Measurements from ENCODE around the gene CADM4. TPM values are rescaled to one million over a fixed set of nuclear protein-coding genes. Genes with fewer than 3 reads are reported as not detected.
A peak's percentile ranks its signal among the peaks of the same experiment; 100 is the strongest.
"Not testable (repeated sequence)": the region's sequence is repeated elsewhere in the genome, so short reads cannot be mapped to it uniquely, and the experiment has no call there.

Gene CADM4
- total RNA-seq, 1 donor from 2014 or later = 6.9 TPM

DNA sequence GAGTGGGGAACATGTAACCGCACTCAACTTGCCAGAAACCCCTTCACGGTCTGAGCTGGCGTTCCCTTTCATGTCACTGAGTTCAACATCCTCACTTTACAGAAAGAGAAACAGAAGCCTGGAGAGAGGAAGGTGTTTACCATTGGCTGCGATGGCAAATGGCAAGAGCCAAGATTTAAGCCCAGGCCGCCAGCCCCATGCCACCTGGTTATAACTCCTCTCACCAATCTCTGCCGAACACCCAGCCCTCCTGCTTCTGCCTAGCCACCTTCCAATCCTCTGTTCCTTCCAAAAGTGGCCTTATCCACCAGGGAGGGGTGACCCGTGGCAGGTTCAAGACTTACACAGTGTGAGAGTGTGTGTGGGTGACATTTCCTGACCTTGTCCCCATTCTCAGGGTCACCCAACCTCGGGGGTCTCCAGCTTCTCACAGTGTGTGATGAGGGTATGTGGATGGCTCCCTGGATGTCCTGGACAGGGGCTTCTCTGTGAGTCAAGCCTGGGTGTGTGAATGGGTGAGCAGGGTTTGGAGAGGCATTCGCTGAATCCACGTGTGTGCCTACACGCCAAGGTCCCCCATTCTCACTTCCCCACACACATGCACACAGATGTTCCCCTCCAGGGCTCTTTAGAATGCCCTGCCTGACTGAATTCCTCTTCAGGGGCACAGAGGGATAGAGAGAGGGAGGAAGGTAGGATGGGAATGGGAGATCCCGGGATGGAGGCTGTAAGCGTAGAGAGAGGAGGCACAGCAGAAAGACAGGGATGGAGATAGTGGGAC lies 1.2 kb downstream of the CADM4 start:
- Histone ChIP-seq H3K4me1 (peaks cover 8% of the 10 kb centered on the region), H3K4me3 (peak overlapping the region; percentile 69), H3K36me3 (no peaks in the 10 kb centered on the region), H3K9me3 (replicated peaks) (no peaks in the 10 kb centered on the region), H3K27ac (replicated peaks) (no peak overlapping the region), H3K27me3 (ENCODE audit: low read depth) (peaks cover 57% of the 10 kb centered on the region)
- no peak for DNase-seq
- intact Hi-C loops (cut with micrococcal nuclease) = no loop called here
- TF ChIP-seq CTCF (IDR thresholded peaks at IDR 0.05; ENCODE audit: borderline replicate concordance) = no peak

- no peak for DNase-seq
- intact Hi-C loops (cut with micrococcal nuclease) = no loop called here
- no peak overlapping the region for H3K27ac ChIP-seq (replicated peaks)
- H3K9me3 ChIP-seq (replicated peaks) = no peaks in the 10 kb centered on the region
- no peak overlapping the region for H3K4me3 ChIP-seq
- peaks cover 51% of the 10 kb centered on the region for H3K27me3 ChIP-seq (ENCODE audit: low read depth)
- TF ChIP-seq CTCF (IDR thresholded peaks at IDR 0.05; ENCODE audit: borderline replicate concordance) = no peak
- H3K4me1 ChIP-seq = peaks cover 8% of the 10 kb centered on the region
- no peaks in the 10 kb centered on the region for H3K36me3 ChIP-seq
Measured at GRCh38 chr19:43636121-43636683, 3.4 kb downstream of the CADM4 start.

DNA sequence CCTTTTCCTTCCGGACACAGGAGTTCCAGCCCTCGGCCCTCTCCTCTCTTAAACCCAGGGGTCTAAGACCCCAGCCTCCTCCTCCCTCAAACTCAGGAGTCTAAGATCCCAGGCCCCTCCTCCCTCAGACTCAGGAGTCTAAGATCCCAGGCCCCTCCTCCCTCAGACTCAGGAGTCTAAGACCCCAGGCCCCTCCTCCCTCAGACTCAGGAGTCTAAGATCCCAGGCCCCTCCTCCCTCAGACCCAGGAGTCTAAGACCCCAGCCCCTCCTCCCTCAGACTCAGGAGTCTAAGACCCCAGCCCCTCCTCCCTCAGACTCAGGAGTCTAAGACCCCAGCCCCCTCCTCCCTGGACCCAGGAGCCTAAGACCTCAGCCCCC lies 4.1 kb downstream of the CADM4 start:
- H3K4me1 ChIP-seq; H3K36me3 ChIP-seq; DNase-seq; intact Hi-C loops (cut with micrococcal nuclease); H3K27ac ChIP-seq (replicated peaks); H3K9me3 ChIP-seq (replicated peaks): not testable (repeated sequence)
- peak overlapping the region; percentile 11 for H3K4me3 ChIP-seq
- peaks cover 44% of the 10 kb centered on the region for H3K27me3 ChIP-seq (ENCODE audit: low read depth)

DNA sequence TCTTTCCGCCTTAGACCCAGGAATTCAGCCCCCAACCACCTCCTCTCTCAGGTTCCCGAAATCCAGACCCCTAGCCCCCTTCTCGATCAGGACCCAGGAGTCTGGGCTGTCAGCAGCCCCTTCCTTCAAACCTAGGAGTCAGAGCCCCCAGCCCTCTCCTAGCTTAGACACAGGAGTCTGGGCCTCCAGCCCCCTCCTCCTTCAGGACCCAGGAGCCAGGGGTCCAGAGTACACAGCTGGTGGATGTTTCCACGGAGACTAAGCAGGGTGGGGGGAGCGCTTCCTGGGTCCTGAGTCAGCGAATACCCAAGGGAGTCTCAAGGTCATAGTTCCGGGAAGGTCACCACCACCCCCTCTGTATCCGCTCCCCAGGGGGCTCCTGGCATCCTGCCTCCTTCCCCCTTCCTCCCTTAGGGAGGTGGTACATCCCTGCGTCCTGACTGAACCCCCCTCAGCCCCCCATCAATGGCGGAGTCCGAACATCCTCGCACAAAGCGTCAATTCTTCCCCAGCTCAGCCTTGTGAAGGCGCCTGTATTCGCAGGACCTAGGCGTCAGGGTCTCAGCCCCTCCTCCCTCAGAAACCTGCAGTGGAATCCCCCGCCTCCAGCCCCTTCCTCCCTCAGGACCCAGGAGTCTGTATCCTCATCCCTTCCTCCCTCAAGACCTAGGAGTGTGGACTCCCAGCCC lies 4.6 kb downstream of the CADM4 start:
- no peak for TF ChIP-seq CTCF (IDR thresholded peaks at IDR 0.05; ENCODE audit: borderline replicate concordance)
- Histone ChIP-seq H3K9me3 (replicated peaks) (no peaks in the 10 kb centered on the region), H3K27me3 (ENCODE audit: low read depth) (peaks cover 39% of the 10 kb centered on the region), H3K4me1 (peaks cover 2% of the 10 kb centered on the region), H3K4me3 (peak overlapping the region; percentile 11), H3K36me3 (no peaks in the 10 kb centered on the region), H3K27ac (replicated peaks) (no peak overlapping the region)
- intact Hi-C loops (cut with micrococcal nuclease) = no loop called here
- DNase-seq = no peak

DNA sequence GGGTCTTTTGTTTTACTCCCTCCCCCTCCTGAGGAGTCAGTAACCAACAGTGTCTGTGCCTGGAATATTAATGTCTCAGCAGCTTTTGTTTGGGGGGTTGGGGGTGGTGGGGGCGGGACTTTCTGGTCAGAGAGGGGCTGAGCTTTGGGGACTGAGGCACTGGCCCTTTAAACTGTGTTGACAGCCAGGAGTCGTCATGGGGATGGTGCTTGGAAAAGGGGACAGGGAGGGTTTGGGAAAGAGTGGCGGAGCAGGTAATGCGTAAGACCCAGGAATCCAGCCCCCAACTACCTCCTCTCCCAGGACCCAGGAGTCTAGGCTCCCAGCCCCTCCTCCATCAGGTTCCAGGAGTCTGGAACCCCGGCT lies 5.2 kb downstream of the CADM4 start:
- intact Hi-C loops (cut with micrococcal nuclease) = no loop called here
- Histone ChIP-seq H3K9me3 (replicated peaks) (no peaks in the 10 kb centered on the region), H3K4me1 (no peaks in the 10 kb centered on the region), H3K36me3 (no peaks in the 10 kb centered on the region), H3K27me3 (ENCODE audit: low read depth) (peaks cover 38% of the 10 kb centered on the region), H3K27ac (replicated peaks) (no peak overlapping the region), H3K4me3 (peak overlapping the region; percentile 11)
- no peak for DNase-seq
- no peak for TF ChIP-seq CTCF (IDR thresholded peaks at IDR 0.05; ENCODE audit: borderline replicate concordance)

DNA sequence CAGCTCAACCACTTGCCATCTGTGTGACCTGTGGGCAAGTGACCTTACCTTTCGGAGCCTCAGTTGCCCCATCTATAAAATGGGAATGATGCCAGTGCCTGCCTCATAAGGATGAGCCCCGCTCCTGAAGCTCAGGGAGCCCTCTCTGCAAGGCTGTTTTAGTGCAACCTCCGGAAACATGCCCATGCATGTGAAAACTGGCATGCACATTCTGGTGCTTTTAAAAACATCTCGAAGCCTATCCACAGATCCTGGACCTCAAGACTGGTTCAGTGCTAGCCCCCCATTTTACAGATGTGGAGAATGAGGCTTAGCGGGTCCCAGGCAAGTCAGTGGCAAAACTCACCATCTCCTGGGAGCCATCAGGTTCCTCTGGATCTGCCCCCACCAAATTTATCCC lies 5.6 kb downstream of the CADM4 start:
- intact Hi-C loops (cut with micrococcal nuclease) = no loop called here

More for the DNA sequence above, 5.6 kb downstream of the CADM4 start:
- no peaks in the 10 kb centered on the region for H3K36me3 ChIP-seq
- no peaks in the 10 kb centered on the region for H3K4me1 ChIP-seq
- H3K9me3 ChIP-seq (replicated peaks) = no peaks in the 10 kb centered on the region
- H3K27ac ChIP-seq (replicated peaks) = no peak overlapping the region
- H3K27me3 ChIP-seq (ENCODE audit: low read depth) = peaks cover 38% of the 10 kb centered on the region
- H3K4me3 ChIP-seq = no peak overlapping the region
- no peak for DNase-seq
- TF ChIP-seq CTCF (IDR thresholded peaks at IDR 0.05; ENCODE audit: borderline replicate concordance) = no peak

Data from left ventricle myocardium inferior (tissue), 1 donor.